ENCODE data around the gene SBDS. TPM values are rescaled to one million over a fixed set of nuclear protein-coding genes. Genes with fewer than 3 reads are reported as not detected.

Gene SBDS
- total RNA-seq, result 118 and 129 TPM in 2 replicates

DNA sequence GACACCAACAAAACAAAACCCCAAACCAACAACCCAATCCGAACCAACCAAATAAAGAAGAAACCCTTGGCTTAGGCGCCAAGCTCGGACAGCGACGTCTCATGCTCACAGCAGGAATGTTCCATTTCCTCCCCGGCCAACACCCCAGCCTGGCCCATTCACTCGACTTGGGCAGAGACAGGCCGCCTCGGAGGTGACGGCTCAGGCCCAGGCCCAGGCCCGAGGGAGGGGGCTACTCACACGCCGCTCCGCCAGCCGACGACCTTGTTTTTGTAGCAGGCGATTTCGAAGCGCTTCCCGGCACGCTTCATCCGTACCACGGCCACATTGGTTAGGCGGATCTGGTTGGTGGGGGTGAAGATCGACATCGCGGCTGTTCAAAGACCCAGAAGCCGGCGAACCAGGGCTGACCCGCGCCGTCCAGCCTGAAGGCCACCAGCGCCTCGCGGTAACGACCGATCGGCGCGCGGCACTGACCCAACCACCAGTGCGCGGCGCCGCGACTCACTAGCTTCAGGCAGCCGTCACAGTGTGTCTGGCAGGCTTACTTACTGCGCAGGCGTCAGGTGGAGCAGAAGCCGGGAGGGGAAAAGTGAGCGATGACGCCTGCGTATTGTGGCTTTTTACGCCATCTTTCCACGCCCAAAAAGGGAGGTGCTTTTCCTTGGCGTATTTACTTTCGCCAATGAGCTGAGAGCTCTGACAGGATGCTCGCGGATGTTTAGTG, at the start of gene SBDS:
TSS of gene SBDS (minus strand) at position 537 of the 727 bp plus-strand sequence. CDS start at position 368, 169 bp downstream.

DNA sequence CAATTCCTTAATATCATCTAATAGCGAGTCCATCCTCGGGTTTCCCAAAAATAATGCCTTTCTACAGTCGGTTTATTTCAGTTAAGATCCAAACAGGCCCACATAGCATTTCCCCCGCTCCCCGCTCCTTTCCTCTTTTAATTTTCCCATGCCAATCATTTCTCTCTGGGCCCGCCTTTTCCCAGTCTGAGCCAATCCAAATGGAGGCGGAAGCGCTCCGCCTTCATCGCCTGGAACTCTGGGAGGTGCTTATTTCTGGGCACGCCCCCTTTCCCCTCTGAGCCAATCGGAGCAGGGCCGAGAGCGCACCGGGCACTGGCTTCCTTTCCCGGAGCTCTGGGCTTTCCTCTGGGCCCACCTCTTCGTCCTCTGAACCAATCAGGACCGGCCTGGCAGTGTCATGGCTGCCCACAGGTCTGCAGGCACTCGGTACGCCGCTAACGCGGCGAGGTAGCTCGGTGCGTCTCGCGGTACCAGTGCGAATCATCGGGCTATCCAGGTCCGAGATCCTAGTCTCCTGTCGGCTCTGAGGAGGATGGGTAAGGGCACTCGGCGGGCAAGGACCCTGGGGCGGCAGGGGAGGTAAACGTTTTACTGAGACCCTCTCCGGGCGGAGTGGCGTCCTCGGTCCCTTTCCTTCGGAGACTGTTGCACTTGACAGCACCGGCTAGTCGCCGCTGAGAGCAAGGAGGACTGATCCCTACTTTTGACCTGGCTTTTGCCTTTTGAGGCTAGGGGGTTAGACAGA, 1.2 kb upstream of the SBDS start, which contains the start of gene TYW1:
TSS of gene TYW1 (plus strand) at position 390 of the 748 bp plus-strand sequence. CDS start at position 536, 146 bp downstream.

Other genes starting within 250 kb of the SBDS start
- 74.5 and 86.5 TPM in 2 replicates for gene TMEM248, start 74.4 kb downstream of the SBDS start, total RNA-seq
- gene TYW1, start 1.2 kb upstream of the SBDS start, total RNA-seq, result 16.4 and 20.1 TPM in 2 replicates